GM21529 (cell line): Measurements from ENCODE around the gene TAF4B.
A peak's percentile ranks its signal among the peaks of the same experiment; 100 is the strongest.
"Not testable (repeated sequence)": the region's sequence is repeated elsewhere in the genome, so short reads cannot be mapped to it uniquely, and the experiment has no call there.

Experiments
- ATAC-seq: cut with Tn5 transposase; IDR thresholded peaks from one replicate; pipeline ENCODE4 v1.9.1; 2021; ENCODE audit not compliant: unreplicated experiment

TAF4B gene

GRCh38 chr18:26230497-26230896, 4.3 kb downstream of the TAF4B start:
- ATAC-seq: no peak

GRCh38 chr18:26233208-26233607, 7.0 kb downstream of the TAF4B start:
- ATAC-seq: no peak

GRCh38 chr18:26237363-26237762, 11.1 kb downstream of the TAF4B start:
- not testable (repeated sequence) for ATAC-seq

GRCh38 chr18:26238718-26239117, 12.5 kb downstream of the TAF4B start:
- ATAC-seq: not testable (repeated sequence)

- not testable (repeated sequence) for ATAC-seq
These were observed 16.1 kb downstream of the TAF4B start for GRCh38 chr18:26242392-26242791.

- not testable (repeated sequence) for ATAC-seq
These were observed 19.2 kb downstream of the TAF4B start for GRCh38 chr18:26245434-26245833.

GRCh38 chr18:26252411-26252810, 26.2 kb downstream of the TAF4B start:
- ATAC-seq: no peak

GRCh38 chr18:26254808-26255207, 28.6 kb downstream of the TAF4B start:
- ATAC-seq: peak; percentile 50

GRCh38 chr18:26255695-26256622, 29.7 kb downstream of the TAF4B start:
- ATAC-seq: peak; percentile 51

- no peak for ATAC-seq
These were observed 32.5 kb downstream of the TAF4B start for GRCh38 chr18:26258711-26259110.

GRCh38 chr18:26259416-26259815, 33.2 kb downstream of the TAF4B start:
- not testable (repeated sequence) for ATAC-seq

- no peak for ATAC-seq
These were observed 35.9 kb downstream of the TAF4B start for GRCh38 chr18:26262156-26262555.

- ATAC-seq: no peak
These were observed 41.2 kb downstream of the TAF4B start for GRCh38 chr18:26267357-26267930.

GRCh38 chr18:26268454-26268853, 42.2 kb downstream of the TAF4B start:
- no peak for ATAC-seq

GRCh38 chr18:26271917-26272549, 45.8 kb downstream of the TAF4B start:
- no peak for ATAC-seq

GRCh38 chr18:26277374-26277773, 51.1 kb downstream of the TAF4B start:
- no peak for ATAC-seq

- no peak for ATAC-seq
These were observed 53.2 kb downstream of the TAF4B start for GRCh38 chr18:26279428-26279827.

GRCh38 chr18:26286008-26286407, 59.8 kb downstream of the TAF4B start:
- no peak for ATAC-seq

GRCh38 chr18:26287644-26288043, 61.4 kb downstream of the TAF4B start:
- no peak for ATAC-seq

GRCh38 chr18:26290385-26290784, 64.1 kb downstream of the TAF4B start:
- ATAC-seq: no peak

GRCh38 chr18:26293982-26294381, 67.7 kb downstream of the TAF4B start:
- ATAC-seq: no peak

GRCh38 chr18:26298107-26298506, 71.9 kb downstream of the TAF4B start:
- no peak for ATAC-seq
